SU-DHL-6 (cell line): ENCODE results near the gene PIK3CA.

Source experiments
- CTCF ChIP-seq: fragments of 200-600 bp; sonication (generic); IDR thresholded peaks from one replicate; pipeline ENCODE4 v1.5.1; 2017; ENCODE audit warnings: antibody characterized with exemption, mild to moderate bottlenecking, low read length, moderate library complexity; ENCODE audit not compliant: insufficient read depth, poor library complexity, severe bottlenecking
- EZH2phosphoT487 ChIP-seq: fragments of 200-600 bp; sonication (generic), shearing (Covaris generic); conservative IDR thresholded peaks from 2 replicates; pipeline ENCODE4 v1.6.1; 2018; ENCODE audit warnings: mild to moderate bottlenecking, antibody characterized with exemption, low read length, moderate library complexity, mixed read lengths

- TF ChIP-seq CTCF = no peak
- no peak for TF ChIP-seq EZH2phosphoT487
Measured at GRCh38 chr3:179147873-179148615, at the start of gene PIK3CA.
